Coronary artery (tissue), 2 donors: Measurements from ENCODE around the gene PIAS4.

Experiments used
- DNase-seq: peaks from one replicate; pipeline ENCODE4 v3.0.0-alpha.2; 2017; ENCODE audit warnings: low spot score
- H3K27ac ChIP-seq, 2 donors: fragments of 200-600 bp; sonication (generic); one replicate each; pipeline ENCODE4 v1.5.1; 2016 to 2019
- H3K4me3 ChIP-seq: fragments of 200-600 bp; sonication (generic); 2 replicates; pipeline ENCODE4 v1.5.1; 2016; ENCODE audit warnings: mild to moderate bottlenecking, moderate library complexity
- CTCF ChIP-seq: fragments of 200-600 bp; sonication (generic); IDR thresholded peaks from one replicate; pipeline ENCODE4 v1.5.1; 2019; ENCODE audit warnings: antibody characterized with exemption

PIAS4 gene

GRCh38 chr19:3970808-3971598 is 36.5 kb upstream of the PIAS4 start, which contains the start of gene DAPK3:
Gene DAPK3, minus strand, starts transcription at chr19:3971099. Its CDS starts 1,364 bp downstream, at chr19:3969735.
- Histone ChIP-seq H3K27ac (peak within 1 kb of the TSS; percentile 98 to 100), H3K4me3 (peak within 1 kb of the TSS; percentile 99)
- no peak for TF ChIP-seq CTCF
- peak; percentile 99 for DNase-seq

GRCh38 chr19:3975144-3975543 is 32.4 kb upstream of the PIAS4 start:
- H3K4me3 ChIP-seq, result no peak overlapping the region
- TF ChIP-seq CTCF, result no peak
- H3K27ac ChIP-seq, result no peak overlapping the region

GRCh38 chr19:3975637-3976087 is 31.9 kb upstream of the PIAS4 start:
- Histone ChIP-seq H3K27ac (no peak overlapping the region), H3K4me3 (no peak overlapping the region)
- no peak for DNase-seq
- TF ChIP-seq CTCF, result no peak

More at GRCh38 chr19:3975144-3975543, 32.4 kb upstream of the PIAS4 start:
- DNase-seq, result no peak

GRCh38 chr19:3976495-3977241 is 30.9 kb upstream of the PIAS4 start:
- H3K4me3 ChIP-seq, result no peak overlapping the region
- DNase-seq, result no peak
- no peak overlapping the region for H3K27ac ChIP-seq
- no peak for TF ChIP-seq CTCF

GRCh38 chr19:3977242-3978143 is 30.0 kb upstream of the PIAS4 start:
- Histone ChIP-seq H3K4me3 (no peak overlapping the region), H3K27ac (no peak overlapping the region)
- TF ChIP-seq CTCF, result no peak
- no peak for DNase-seq

GRCh38 chr19:3978145-3978544 is 29.4 kb upstream of the PIAS4 start:
- DNase-seq, result no peak
- Histone ChIP-seq H3K4me3 (no peak overlapping the region), H3K27ac (no peak overlapping the region)
- TF ChIP-seq CTCF, result no peak
